ENCODE data around the gene PI4K2A. TPM values are rescaled to one million over a fixed set of nuclear protein-coding genes. Genes with fewer than 3 reads are reported as not detected.
"Not testable (repeated sequence)": the region's sequence is repeated elsewhere in the genome, so short reads cannot be mapped to it uniquely, and the experiment has no call there.

The PI4K2A gene
- total and polyA plus RNA-seq, 2 donors (not counting 1 experiment from before 2014, with no cell fraction given): 7.9 to 17.7 TPM

- Histone ChIP-seq H3K9ac (ENCODE audit: low read length) (peak overlapping the region; percentile 78), H3K4me1 (ENCODE audit: control insufficient read depth in 2 of 2, insufficient read depth in 2 of 2, low read length in 2 of 2) (peaks cover 0 to 11% of the 10 kb centered on the region in 2 donors), H3K36me3 (replicated peaks in 1 of 2; ENCODE audit: control extremely low read depth in 1 of 2, control insufficient read depth in 1 of 2, extremely low read depth in 1 of 2, insufficient read depth in 2 of 2, low read length in 1 of 2) (no peaks in the 10 kb centered on the region), H3K4me3 (ENCODE audit: control extremely low read depth in 1 of 5, extremely low read depth in 1 of 5, insufficient read depth in 1 of 5, low read depth in 2 of 5, low read length in 4 of 5) (peak overlapping the region; percentile 34 to 87 (median 63)), H3K4me2 (replicated peaks; ENCODE audit: low read depth, low read length, poor library complexity, severe bottlenecking) (peak overlapping the region; percentile 96), H2AFZ (ENCODE audit: insufficient read depth, low read depth, low read length, poor library complexity, severe bottlenecking) (peak overlapping the region; percentile 100), H4K20me1 (ENCODE audit: control insufficient read depth, insufficient read depth, low read length, poor library complexity, severe bottlenecking) (no peaks in the 10 kb centered on the region), H3K27ac (ENCODE audit: low read length in 2 of 2) (no peak overlapping the region), H3K27me3 (replicated peaks in 1 of 4; ENCODE audit: control extremely low read depth in 1 of 4, control insufficient read depth in 3 of 4, insufficient read depth in 4 of 4, low read length in 3 of 4) (peaks cover 0 to 6% (median 0%) of the 10 kb centered on the region in 4 experiments), H3K79me2 (ENCODE audit: control insufficient read depth, insufficient read depth, low read length) (no peaks in the 10 kb centered on the region), H3K9me3 (ENCODE audit: control extremely low read depth in 1 of 3, control insufficient read depth in 2 of 3, insufficient read depth in 1 of 3, low read length in 2 of 3) (no peaks in the 10 kb centered on the region)
- intact Hi-C loops (cut with micrococcal nuclease): loop anchor here (1.0 to 2.0 kb wide), 5 partner anchors 7 to 189 kb away; partner anchors contain the start of genes AVPI1, MMS19, UBTD1 and ZFYVE27
- TF ChIP-seq EZH2 (IDR thresholded peaks at IDR 0.05; ENCODE audit: borderline replicate concordance, insufficient read depth, low read depth, low read length, poor library complexity, severe bottlenecking): no peak
- TF ChIP-seq CTCF (IDR thresholded peaks at IDR 0.05): no peak
- Mint-ChIP-seq H3K27ac (peak overlapping the region; percentile 76), H3K4me3 (peak overlapping the region; percentile 94), H3K27me3 (no peaks in the 10 kb centered on the region), H3K4me1 (peaks cover 13% of the 10 kb centered on the region), H3K9me3 (ENCODE audit: insufficient read depth) (no peaks in the 10 kb centered on the region)
- WGBS (ENCODE audit: insufficient coverage): 95% methylated on average over 7 of the region's 8 CpGs
- DNase-seq (no peak), ATAC-seq (ENCODE audit: low read depth) (no peak)
- CTCF ChIA-PET: no interaction called here
- POLR2A ChIA-PET: no interaction called here
These were observed 6.5 kb upstream of the PI4K2A start for GRCh38 chr10:97633921-97634320.

GRCh38 chr10:97635577-97635976, 4.9 kb upstream of the PI4K2A start:
- Histone ChIP-seq H3K9me3 (ENCODE audit: control extremely low read depth in 1 of 3, control insufficient read depth in 2 of 3, insufficient read depth in 1 of 3, low read length in 2 of 3) (no peaks in the 10 kb centered on the region), H2AFZ (ENCODE audit: insufficient read depth, low read depth, low read length, poor library complexity, severe bottlenecking) (no peak overlapping the region), H3K36me3 (replicated peaks in 1 of 2; ENCODE audit: control extremely low read depth in 1 of 2, control insufficient read depth in 1 of 2, extremely low read depth in 1 of 2, insufficient read depth in 2 of 2, low read length in 1 of 2) (no peaks in the 10 kb centered on the region), H3K4me1 (ENCODE audit: control insufficient read depth in 2 of 2, insufficient read depth in 2 of 2, low read length in 2 of 2) (peaks cover 0 to 16% of the 10 kb centered on the region in 2 donors), H3K4me2 (replicated peaks; ENCODE audit: low read depth, low read length, poor library complexity, severe bottlenecking) (no peak overlapping the region), H3K27ac (ENCODE audit: low read length in 2 of 2) (no peak overlapping the region), H4K20me1 (ENCODE audit: control insufficient read depth, insufficient read depth, low read length, poor library complexity, severe bottlenecking) (no peaks in the 10 kb centered on the region), H3K4me3 (ENCODE audit: control extremely low read depth in 1 of 5, extremely low read depth in 1 of 5, insufficient read depth in 1 of 5, low read depth in 2 of 5, low read length in 4 of 5) (no peak overlapping the region), H3K79me2 (ENCODE audit: control insufficient read depth, insufficient read depth, low read length) (no peaks in the 10 kb centered on the region), H3K9ac (ENCODE audit: low read length) (no peak overlapping the region), H3K27me3 (replicated peaks in 1 of 4; ENCODE audit: control extremely low read depth in 1 of 4, control insufficient read depth in 3 of 4, insufficient read depth in 4 of 4, low read length in 3 of 4) (peaks cover 0 to 6% (median 0%) of the 10 kb centered on the region in 4 experiments)
- ATAC-seq (ENCODE audit: low read depth) (no peak), DNase-seq (no peak)
- Mint-ChIP-seq H3K4me3 (no peak overlapping the region), H3K27ac (no peak overlapping the region), H3K27me3 (no peaks in the 10 kb centered on the region), H3K4me1 (peaks cover 18% of the 10 kb centered on the region), H3K9me3 (ENCODE audit: insufficient read depth) (no peaks in the 10 kb centered on the region)
- CTCF ChIA-PET: no interaction called here
- no CpG with 5 or more reads among the region's 1 CpG for WGBS (ENCODE audit: insufficient coverage)
- POLR2A ChIA-PET: no interaction called here
- intact Hi-C loops (cut with micrococcal nuclease): no loop called here
- no peak for TF ChIP-seq CTCF (IDR thresholded peaks at IDR 0.05)
- no peak for TF ChIP-seq EZH2 (IDR thresholded peaks at IDR 0.05; ENCODE audit: borderline replicate concordance, insufficient read depth, low read depth, low read length, poor library complexity, severe bottlenecking)

- intact Hi-C loops (cut with micrococcal nuclease); H3K9me3 ChIP-seq (ENCODE audit: control extremely low read depth in 1 of 3, control insufficient read depth in 2 of 3, insufficient read depth in 1 of 3, low read length in 2 of 3); DNase-seq; H3K27me3 ChIP-seq (replicated peaks in 1 of 4; ENCODE audit: control extremely low read depth in 1 of 4, control insufficient read depth in 3 of 4, insufficient read depth in 4 of 4, low read length in 3 of 4); H3K4me3 Mint-ChIP-seq; H3K27ac Mint-ChIP-seq; H3K4me2 ChIP-seq (replicated peaks; ENCODE audit: low read depth, low read length, poor library complexity, severe bottlenecking); ATAC-seq (ENCODE audit: low read depth); H3K27ac ChIP-seq (ENCODE audit: low read length in 2 of 2); H2AFZ ChIP-seq (ENCODE audit: insufficient read depth, low read depth, low read length, poor library complexity, severe bottlenecking); H3K9me3 Mint-ChIP-seq (ENCODE audit: insufficient read depth); H3K4me3 ChIP-seq (ENCODE audit: control extremely low read depth in 1 of 5, extremely low read depth in 1 of 5, insufficient read depth in 1 of 5, low read depth in 2 of 5, low read length in 4 of 5); H4K20me1 ChIP-seq (ENCODE audit: control insufficient read depth, insufficient read depth, low read length, poor library complexity, severe bottlenecking); H3K36me3 ChIP-seq (replicated peaks in 1 of 2; ENCODE audit: control extremely low read depth in 1 of 2, control insufficient read depth in 1 of 2, extremely low read depth in 1 of 2, insufficient read depth in 2 of 2, low read length in 1 of 2); H3K9ac ChIP-seq (ENCODE audit: low read length); POLR2A ChIA-PET; H3K27me3 Mint-ChIP-seq: not testable (repeated sequence)
- Histone ChIP-seq H3K4me1 (ENCODE audit: control insufficient read depth in 2 of 2, insufficient read depth in 2 of 2, low read length in 2 of 2) (peaks cover 8 to 18% of the 10 kb centered on the region in 2 donors), H3K79me2 (ENCODE audit: control insufficient read depth, insufficient read depth, low read length) (peaks cover 25% of the 10 kb centered on the region)
- no CpG with 5 or more reads among the region's 3 CpGs for WGBS (ENCODE audit: insufficient coverage)
- H3K4me1 Mint-ChIP-seq: peaks cover 22% of the 10 kb centered on the region
- CTCF ChIA-PET: interaction anchor here (0.6 to 1.1 kb wide), 2 partner anchors 38 to 58 kb away, joined by 3 read pairs; no protein-coding TSS in a partner anchor
These were observed 1.4 kb upstream of the PI4K2A start for GRCh38 chr10:97639090-97639489.

All from B cell (primary cell).